BE2C (cell line): ENCODE measurements around the gene NOTCH1.

Experiments used
- DNase-seq: peaks from one replicate; pipeline ENCODE4 v3.0.0-alpha.2; 2020
- H3K27me3 ChIP-seq: fragments of 250-450 bp; sonication (Bioruptor Pico); 2 replicates; pipeline ENCODE4 v1.5.1; 2020; ENCODE audit warnings: mild to moderate bottlenecking
- H3K36me3 ChIP-seq: fragments of 250-450 bp; sonication (Bioruptor Pico); 2 replicates; pipeline ENCODE4 v1.5.1; 2020; ENCODE audit warnings: mild to moderate bottlenecking
- H3K4me1 ChIP-seq: fragments of 250-450 bp; sonication (Bioruptor Pico); 2 replicates; pipeline ENCODE4 v1.5.1; 2020
- H3K4me3 ChIP-seq: 2 replicates; pipeline ENCODE4 v1.5.1; 2011; ENCODE audit warnings: low read depth, low read length
- H3K9me3 ChIP-seq: fragments of 250-450 bp; sonication (Bioruptor Pico); 2 replicates; pipeline ENCODE4 v1.5.1; 2020
- TF ChIP-seq, protein P1 (sequence below): IDR thresholded peaks from 2 replicates; pipeline ENCODE4 v1.5.1; 2012; ENCODE audit warnings: mild to moderate bottlenecking, low read depth, low read length

NOTCH1 gene

DNA sequence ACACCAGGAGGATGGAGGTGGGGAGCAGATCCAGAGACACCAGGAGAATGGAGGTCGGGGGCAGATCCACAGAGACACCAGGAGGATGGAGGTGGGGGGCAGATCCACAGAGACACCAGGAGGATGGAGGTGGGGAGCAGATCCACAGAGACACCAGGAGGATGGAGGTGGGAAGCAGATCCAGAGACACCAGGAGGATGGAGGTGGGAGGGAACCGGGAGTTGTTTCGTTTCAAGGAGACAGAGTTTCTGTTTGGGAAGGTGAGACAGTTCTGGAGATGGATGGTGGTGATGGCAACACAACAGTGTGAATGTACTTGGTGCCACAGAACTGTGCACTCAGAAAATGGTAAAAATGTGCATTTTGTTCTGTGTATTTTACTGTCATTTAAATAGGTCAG is 97.2 kb downstream of the NOTCH1 start:
- no peak for DNase-seq
- no peaks in the 10 kb centered on the region for H3K9me3 ChIP-seq
- peaks cover 58% of the 10 kb centered on the region for H3K36me3 ChIP-seq
- H3K4me3 ChIP-seq: no peak overlapping the region
- H3K27me3 ChIP-seq: no peaks in the 10 kb centered on the region
- TF ChIP-seq, protein P1, sequence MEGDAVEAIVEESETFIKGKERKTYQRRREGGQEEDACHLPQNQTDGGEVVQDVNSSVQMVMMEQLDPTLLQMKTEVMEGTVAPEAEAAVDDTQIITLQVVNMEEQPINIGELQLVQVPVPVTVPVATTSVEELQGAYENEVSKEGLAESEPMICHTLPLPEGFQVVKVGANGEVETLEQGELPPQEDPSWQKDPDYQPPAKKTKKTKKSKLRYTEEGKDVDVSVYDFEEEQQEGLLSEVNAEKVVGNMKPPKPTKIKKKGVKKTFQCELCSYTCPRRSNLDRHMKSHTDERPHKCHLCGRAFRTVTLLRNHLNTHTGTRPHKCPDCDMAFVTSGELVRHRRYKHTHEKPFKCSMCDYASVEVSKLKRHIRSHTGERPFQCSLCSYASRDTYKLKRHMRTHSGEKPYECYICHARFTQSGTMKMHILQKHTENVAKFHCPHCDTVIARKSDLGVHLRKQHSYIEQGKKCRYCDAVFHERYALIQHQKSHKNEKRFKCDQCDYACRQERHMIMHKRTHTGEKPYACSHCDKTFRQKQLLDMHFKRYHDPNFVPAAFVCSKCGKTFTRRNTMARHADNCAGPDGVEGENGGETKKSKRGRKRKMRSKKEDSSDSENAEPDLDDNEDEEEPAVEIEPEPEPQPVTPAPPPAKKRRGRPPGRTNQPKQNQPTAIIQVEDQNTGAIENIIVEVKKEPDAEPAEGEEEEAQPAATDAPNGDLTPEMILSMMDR: no peak
- H3K4me1 ChIP-seq: no peaks in the 10 kb centered on the region

DNA sequence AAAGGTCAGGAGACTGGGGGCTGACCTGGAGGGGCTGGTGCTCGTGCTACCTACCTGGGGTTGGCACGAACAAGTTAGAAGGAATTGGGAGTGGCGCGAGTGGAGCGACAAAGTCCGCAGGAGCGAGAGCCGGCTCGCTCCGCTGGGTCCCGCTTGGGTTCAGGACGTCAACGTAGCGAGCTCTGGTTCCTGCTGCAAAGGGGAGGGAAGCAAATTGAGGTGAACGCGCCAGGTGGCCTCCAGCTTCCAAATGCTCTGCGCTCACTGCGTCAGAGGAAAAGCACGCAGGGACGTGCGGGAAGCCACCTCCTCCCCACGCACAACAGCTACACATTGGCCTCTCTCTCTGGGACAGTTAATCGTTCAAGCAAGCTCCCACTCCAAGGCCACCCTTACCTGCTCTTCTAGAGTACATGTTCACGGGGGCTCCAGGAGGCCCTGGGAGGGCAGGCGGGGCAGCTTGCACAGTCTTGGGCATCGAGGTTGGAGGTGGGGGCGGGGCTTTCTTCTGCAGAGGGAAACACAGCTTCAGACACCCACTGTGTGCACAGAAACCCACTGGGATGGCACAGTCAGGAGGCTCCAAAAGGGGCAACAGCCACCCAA is 98.6 kb downstream of the NOTCH1 start:
- no peak for DNase-seq
- Histone ChIP-seq H3K4me1 (no peaks in the 10 kb centered on the region), H3K36me3 (peaks cover 59% of the 10 kb centered on the region), H3K27me3 (no peaks in the 10 kb centered on the region), H3K9me3 (no peaks in the 10 kb centered on the region), H3K4me3 (no peak overlapping the region)
- TF ChIP-seq, protein P1: no peak

DNA sequence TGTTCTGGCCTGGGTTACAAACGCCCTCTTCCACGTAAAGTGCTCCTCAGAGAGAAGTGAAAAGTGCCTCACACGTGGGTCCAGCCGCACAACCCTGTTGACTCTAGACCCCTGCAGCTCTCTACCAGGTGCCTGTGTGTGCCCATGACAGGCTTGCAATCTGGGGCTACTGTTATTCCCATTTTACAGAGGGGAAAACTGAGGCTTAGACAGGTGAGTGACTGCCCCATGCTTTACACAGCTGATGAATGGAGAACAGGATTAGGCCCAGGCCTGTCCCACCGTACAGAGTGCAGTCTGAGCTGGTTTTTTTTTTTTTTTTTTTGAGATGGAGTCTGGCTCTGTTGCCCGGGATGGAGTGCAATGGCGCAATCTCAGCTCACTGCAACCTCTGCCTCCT is 100.0 kb downstream of the NOTCH1 start:
- H3K36me3 ChIP-seq: peaks cover 65% of the 10 kb centered on the region
- no peak for DNase-seq

More for the DNA sequence above, 100.0 kb downstream of the NOTCH1 start:
- Histone ChIP-seq H3K4me1 (no peaks in the 10 kb centered on the region), H3K27me3 (no peaks in the 10 kb centered on the region), H3K9me3 (no peaks in the 10 kb centered on the region), H3K4me3 (no peak overlapping the region)
- TF ChIP-seq, protein P1: no peak
